Esophagus muscularis mucosa (tissue), 4 donors: Measurements from ENCODE around the gene ULK4.

Experiments
- CTCF ChIP-seq, 3 experiments: fragments of 200-600 bp in 2 of 3; fragments of 450-650 bp in 1 of 3; sonication (generic) in 2 of 3; IDR thresholded peaks; one replicate each; pipeline ENCODE4 v1.5.1; 2017 to 2019; ENCODE audit warnings: antibody characterized with exemption in 3 of 3, mild to moderate bottlenecking in 2 of 3, moderate library complexity in 1 of 3
- EP300 ChIP-seq: sonication (generic); formaldehyde crosslinking; IDR thresholded peaks from one replicate; pipeline ENCODE4 v1.6.1; 2017; ENCODE audit warnings: antibody characterized with exemption
- POLR2A ChIP-seq: fragments of 450-650 bp; IDR thresholded peaks from one replicate; pipeline ENCODE4 v1.6.1; 2017; ENCODE audit warnings: antibody characterized with exemption, moderate library complexity, mild to moderate bottlenecking, low read depth
- POLR2AphosphoS5 ChIP-seq, 2 donors: sonication (generic); formaldehyde crosslinking; IDR thresholded peaks; one replicate each; pipeline ENCODE4 v1.6.1; 2017; ENCODE audit warnings: antibody characterized with exemption in 2 of 2

GRCh38 chr3:41210966-41211365, 750.9 kb downstream of the ULK4 start:
- TF ChIP-seq CTCF (IDR thresholded peaks at IDR 0.05) (no peak), POLR2A (no peak), POLR2AphosphoS5 (IDR thresholded peaks at IDR 0.05) (no peak), EP300 (no peak)
